DMS79 (cell line): ENCODE data around the gene SHC2.
"Not testable (repeated sequence)": the region's sequence is repeated elsewhere in the genome, so short reads cannot be mapped to it uniquely, and the experiment has no call there.

Experiments
- DNase-seq: peaks from one replicate; lab custom pipeline; 2025; lab: John Stamatoyannopoulos, UW

SHC2 gene

GRCh38 chr19:469833-470232 lies 9.0 kb upstream of the SHC2 start:
- no peak for DNase-seq

GRCh38 chr19:468587-469256 lies 7.9 kb upstream of the SHC2 start:
- DNase-seq: no peak

- DNase-seq: no peak
These were observed 6.7 kb upstream of the SHC2 start for GRCh38 chr19:467554-467953.

GRCh38 chr19:465056-465816 lies 4.4 kb upstream of the SHC2 start:
- DNase-seq: no peak

GRCh38 chr19:464208-464545 lies 3.3 kb upstream of the SHC2 start:
- no peak for DNase-seq

GRCh38 chr19:463483-464207 lies 2.8 kb upstream of the SHC2 start:
- DNase-seq: no peak

GRCh38 chr19:461721-462551 lies 1.1 kb upstream of the SHC2 start:
- peak; percentile 48 for DNase-seq

GRCh38 chr19:459724-460511 lies 915 bp downstream of the SHC2 start:
- peak; percentile 36 for DNase-seq

- no peak for DNase-seq
These were observed 2.5 kb downstream of the SHC2 start for GRCh38 chr19:458091-459042.

- DNase-seq: no peak
These were observed 3.2 kb downstream of the SHC2 start for GRCh38 chr19:457636-458035.

GRCh38 chr19:456547-457110 lies 4.2 kb downstream of the SHC2 start:
- no peak for DNase-seq

GRCh38 chr19:455851-456546 lies 4.8 kb downstream of the SHC2 start:
- no peak for DNase-seq

GRCh38 chr19:455031-455705 lies 5.7 kb downstream of the SHC2 start:
- DNase-seq: no peak

GRCh38 chr19:453606-454005 lies 7.2 kb downstream of the SHC2 start:
- DNase-seq: no peak

- DNase-seq: no peak
These were observed 8.0 kb downstream of the SHC2 start for GRCh38 chr19:452829-453228.

GRCh38 chr19:450912-451481 lies 9.8 kb downstream of the SHC2 start:
- not testable (repeated sequence) for DNase-seq

- no peak for DNase-seq
These were observed 10.9 kb downstream of the SHC2 start for GRCh38 chr19:449916-450315.

GRCh38 chr19:447816-448560 lies 12.8 kb downstream of the SHC2 start:
- DNase-seq: no peak
